SK-MEL-5 (cell line): Measurements from ENCODE around the gene TRIML2. TPM values are rescaled to one million over a fixed set of nuclear protein-coding genes. Genes with fewer than 3 reads are reported as not detected.

ENCODE experiments used
- DNase-seq: peaks from one replicate; pipeline ENCODE4 v3.0.0-alpha.2; 2016; ENCODE audit warnings: low read depth, low spot score
- in situ Hi-C: cut with HindIII; loops from 2 replicates; pipeline ENCODE4 v1.10.0; 2016; ENCODE audit warnings: low sequenced_read_pairs, high pct_unique_total_duplicates, low pct_unique_long_range_greater_than_20kb
- polyA plus RNA-seq, 2 experiments: library from polyadenylated mRNA; depleted of rRNA; stranded (reverse); fragments of >200 nt; gene quantifications; 2 replicates each; pipeline ENCODE4 v1.2.3, GENCODE V29; 2015
- total RNA-seq: library from RNA; depleted of rRNA; stranded (reverse); fragments of >200 nt; shearing (Covaris generic); gene quantifications from 2 replicates; pipeline ENCODE4 v1.2.3, GENCODE V29; 2014; rRNA removed

TRIML2 gene
- total RNA-seq: not detected in 2 replicates
- polyA plus RNA-seq (2015; cell fraction: cytosol; rRNA removed): not detected in 2 replicates
- not detected in 2 replicates for polyA plus RNA-seq (2015; cell fraction: nucleus; rRNA removed)

- no peak for DNase-seq
- in situ Hi-C loops: no loop called here
Measured at GRCh38 chr4:188109157-188109755, at the start of gene TRIML2. TRIML2 (minus strand) TSS chr4:188109603; CDS start chr4:188105368, 4,235 bp downstream.

GRCh38 chr4:188158336-188158735, 48.9 kb upstream of the TRIML2 start:
- no peak for DNase-seq
- in situ Hi-C loops: no loop called here

- in situ Hi-C loops: no loop called here
- DNase-seq: peak; percentile 83
Measured at GRCh38 chr4:188154668-188155405, 45.4 kb upstream of the TRIML2 start.

- in situ Hi-C loops: no loop called here
- no peak for DNase-seq
Measured at GRCh38 chr4:188147776-188148175, 38.4 kb upstream of the TRIML2 start.

- in situ Hi-C loops: no loop called here
- DNase-seq: no peak
Measured at GRCh38 chr4:188147176-188147575, 37.8 kb upstream of the TRIML2 start.

- in situ Hi-C loops: no loop called here
- no peak for DNase-seq
Measured at GRCh38 chr4:188146618-188147017, 37.2 kb upstream of the TRIML2 start.

GRCh38 chr4:188145601-188146000, 36.2 kb upstream of the TRIML2 start:
- DNase-seq: no peak
- in situ Hi-C loops: no loop called here

- in situ Hi-C loops: no loop called here
- no peak for DNase-seq
Measured at GRCh38 chr4:188143731-188144130, 34.3 kb upstream of the TRIML2 start.

GRCh38 chr4:188139671-188140070, 30.3 kb upstream of the TRIML2 start:
- DNase-seq: no peak
- in situ Hi-C loops: no loop called here

- in situ Hi-C loops: no loop called here
- DNase-seq: no peak
Measured at GRCh38 chr4:188139141-188139540, 29.7 kb upstream of the TRIML2 start, which contains the start of gene TRIML1. TRIML1 (plus strand) TSS chr4:188139441; CDS start chr4:188139559, 118 bp downstream.

- in situ Hi-C loops: no loop called here
- no peak for DNase-seq
Measured at GRCh38 chr4:188138227-188138626, 28.8 kb upstream of the TRIML2 start.

GRCh38 chr4:188132232-188132631, 22.8 kb upstream of the TRIML2 start:
- in situ Hi-C loops: no loop called here
- DNase-seq: no peak

GRCh38 chr4:188130355-188130754, 21.0 kb upstream of the TRIML2 start:
- in situ Hi-C loops: no loop called here

GRCh38 chr4:188127214-188127874, 17.9 kb upstream of the TRIML2 start:
- in situ Hi-C loops: no loop called here
- peak; percentile 77 for DNase-seq

More at GRCh38 chr4:188130355-188130754, 21.0 kb upstream of the TRIML2 start:
- peak; percentile 83 for DNase-seq

- in situ Hi-C loops: no loop called here
- no peak for DNase-seq
Measured at GRCh38 chr4:188121530-188121929, 12.1 kb upstream of the TRIML2 start.

GRCh38 chr4:188117631-188118324, 8.4 kb upstream of the TRIML2 start:
- no peak for DNase-seq
- in situ Hi-C loops: no loop called here

- in situ Hi-C loops: no loop called here
- no peak for DNase-seq
Measured at GRCh38 chr4:188113156-188113555, 3.8 kb upstream of the TRIML2 start.

- in situ Hi-C loops: no loop called here
- no peak for DNase-seq
Measured at GRCh38 chr4:188111955-188112354, 2.6 kb upstream of the TRIML2 start.
